ENCODE data around the gene KSR1.
"Not testable (repeated sequence)": the region's sequence is repeated elsewhere in the genome, so short reads cannot be mapped to it uniquely, and the experiment has no call there.

Gene KSR1

DNA sequence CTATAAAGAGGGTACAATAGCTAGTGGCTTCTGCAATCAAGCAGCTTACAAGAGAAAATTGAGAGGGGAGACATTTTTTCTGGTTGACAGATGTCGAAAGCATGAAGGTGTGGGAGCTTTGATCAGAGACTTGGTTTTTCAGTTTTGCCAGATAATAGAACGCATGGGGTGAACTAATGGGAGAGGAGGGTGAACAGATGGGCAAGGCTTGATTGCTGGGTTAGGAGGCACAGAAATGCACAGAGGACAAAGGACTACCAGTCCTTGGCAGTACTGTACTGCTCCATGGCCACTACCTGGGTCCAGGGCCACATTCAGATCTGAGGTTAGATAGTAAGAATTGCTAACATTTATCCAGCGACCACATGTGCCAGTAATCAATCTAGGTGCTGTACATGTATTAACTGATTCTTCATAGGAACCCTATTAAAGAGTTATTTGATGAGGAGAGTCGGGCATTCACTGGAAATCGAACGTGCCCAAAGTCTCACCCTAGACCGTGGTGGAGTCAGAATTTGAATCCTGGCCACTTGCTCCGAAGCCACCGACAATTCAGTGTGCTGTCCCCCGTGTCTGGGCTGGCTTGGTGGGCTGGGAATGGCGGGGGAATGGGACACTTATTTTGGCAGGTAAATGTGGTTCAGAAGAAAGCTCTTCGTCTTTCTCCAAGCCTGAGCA is 873 bp upstream of the KSR1 start:
- DNase-seq = no peak

GRCh38 chr17:27456681-27457359 is 572 bp downstream of the KSR1 start:
- no peak for DNase-seq

- DNase-seq = no peak
Measured at GRCh38 chr17:27457360-27457715, 1.1 kb downstream of the KSR1 start.

GRCh38 chr17:27457731-27458523 is 1.7 kb downstream of the KSR1 start:
- peak in 1 of 2 donors; percentile 12 for DNase-seq

- no peak for DNase-seq
Measured at GRCh38 chr17:27458524-27458908, 2.3 kb downstream of the KSR1 start.

DNA sequence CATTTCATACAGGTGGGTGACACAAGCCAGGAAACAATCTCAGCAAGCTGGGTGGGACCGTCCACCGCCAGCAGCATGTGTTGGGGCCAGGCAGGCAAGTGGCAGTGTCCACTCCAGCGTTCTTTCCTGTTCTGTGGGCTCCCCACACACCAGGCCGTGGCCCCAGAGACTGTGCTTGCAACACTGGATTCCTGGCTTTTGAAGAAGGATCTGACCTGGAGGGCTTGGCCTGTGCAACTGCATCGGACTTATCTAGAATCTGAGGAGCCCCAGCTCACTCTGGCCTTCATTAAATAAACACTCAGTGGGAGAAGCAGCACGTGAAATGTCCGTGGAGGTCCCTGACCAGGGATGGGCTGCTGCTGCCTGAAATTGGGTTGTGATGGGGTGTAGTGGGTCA is 3.2 kb downstream of the KSR1 start:
- DNase-seq = no peak

- DNase-seq = no peak
Measured at GRCh38 chr17:27460196-27460725, 4.0 kb downstream of the KSR1 start.

GRCh38 chr17:27461192-27461859 is 5.1 kb downstream of the KSR1 start:
- DNase-seq = no peak

DNA sequence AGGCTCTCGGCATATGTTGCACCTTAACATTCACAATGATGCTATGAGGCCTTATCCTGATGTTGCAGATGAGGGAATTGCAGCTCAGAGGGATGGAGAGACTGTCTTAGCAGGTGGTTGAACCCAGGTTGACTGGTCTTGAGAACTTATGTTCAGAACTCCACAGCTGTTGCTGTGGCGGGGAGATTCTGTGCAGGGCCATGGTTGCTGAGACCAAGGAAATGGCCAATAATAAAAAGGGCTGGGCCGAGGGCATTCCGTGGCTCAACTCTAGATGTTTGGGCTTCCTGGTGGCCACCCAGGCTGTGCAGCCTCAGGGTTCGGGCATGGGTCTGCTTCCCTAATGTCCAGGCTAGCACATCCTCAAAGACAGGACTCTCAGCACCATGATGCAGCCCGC is 5.9 kb downstream of the KSR1 start:
- DNase-seq = no peak

DNA sequence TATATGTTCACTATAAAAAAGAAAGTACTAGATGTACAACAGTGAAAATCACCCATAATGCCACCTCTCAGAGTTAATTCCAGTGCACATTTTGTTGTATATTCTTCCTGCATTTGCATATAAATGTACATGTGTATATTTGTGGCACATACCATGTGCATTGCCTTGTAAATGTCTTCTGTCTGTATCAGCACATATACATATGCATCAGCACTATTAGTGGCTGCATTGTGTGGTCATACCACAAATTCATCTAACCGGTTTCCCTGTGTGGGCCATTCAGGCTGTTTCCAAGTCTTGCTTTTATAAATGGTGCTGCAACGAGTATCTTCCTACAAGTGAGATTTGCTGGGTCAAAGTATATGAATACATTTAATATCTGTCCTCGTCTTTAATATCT is 6.5 kb downstream of the KSR1 start:
- DNase-seq = no peak

DNA sequence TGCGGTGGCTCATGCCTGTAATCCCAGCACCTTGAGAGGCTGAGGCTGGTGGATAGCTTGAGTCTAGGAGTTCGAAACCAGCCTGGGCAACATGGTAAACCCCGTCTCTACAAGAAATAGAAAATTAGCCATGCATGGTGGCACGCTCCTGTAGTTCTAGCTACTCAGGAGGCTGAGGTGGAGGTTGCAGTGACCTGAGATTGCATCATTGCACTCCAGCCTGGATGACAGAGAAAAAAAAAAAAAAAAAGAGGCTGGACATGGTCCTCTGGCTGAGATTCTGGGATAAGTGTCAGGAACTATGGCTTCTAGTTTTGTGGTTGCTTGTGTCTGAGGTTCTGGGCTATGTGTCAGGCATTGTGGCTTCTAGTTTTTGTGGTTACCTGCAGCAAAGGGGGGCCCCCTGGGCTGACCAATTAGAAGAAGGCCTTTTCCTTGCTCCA is 7.0 kb downstream of the KSR1 start:
- no peak for DNase-seq

DNA sequence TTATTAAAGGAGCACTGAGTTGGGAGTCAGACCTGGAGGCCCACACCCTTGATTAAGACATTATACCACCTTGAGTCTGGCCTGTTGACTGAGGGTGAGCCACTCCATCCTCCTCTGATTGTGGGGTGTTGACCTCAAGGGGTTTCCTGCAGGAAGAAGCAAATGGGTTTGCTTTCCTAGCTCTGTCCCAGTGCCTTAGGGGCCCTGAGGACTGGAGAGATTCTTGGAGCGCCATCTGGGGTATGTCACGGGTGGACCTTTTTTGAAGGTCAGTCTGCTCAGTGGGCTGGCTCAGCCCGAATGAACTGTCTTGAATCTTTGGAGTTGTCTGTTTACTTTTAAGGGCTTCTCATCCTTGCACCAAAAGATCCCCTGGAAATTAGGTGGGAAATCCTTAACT is 7.8 kb downstream of the KSR1 start:
- DNase-seq = not testable (repeated sequence)

- DNase-seq = no peak
Measured at GRCh38 chr17:27464431-27464830, 8.2 kb downstream of the KSR1 start.

DNA sequence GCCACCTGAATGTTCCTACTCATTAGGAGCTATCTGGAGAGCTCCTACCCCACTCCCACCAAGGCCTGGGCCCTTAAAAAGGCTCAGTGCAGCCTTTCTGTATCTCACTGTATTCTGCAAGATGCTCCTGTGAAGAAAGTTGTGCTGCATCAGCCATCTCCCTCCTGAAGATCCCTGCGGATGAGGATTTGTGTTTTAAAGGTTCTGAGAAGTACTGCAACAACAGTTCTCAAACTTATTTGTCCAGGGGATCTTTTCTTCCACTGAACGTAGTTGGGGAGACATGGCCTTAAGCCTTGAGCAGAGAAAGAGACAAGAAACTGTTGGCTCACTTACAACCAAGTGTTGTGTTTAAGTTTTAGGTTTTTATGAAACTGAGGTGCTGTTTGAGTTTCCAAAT is 9.6 kb downstream of the KSR1 start:
- not testable (repeated sequence) for DNase-seq

DNA sequence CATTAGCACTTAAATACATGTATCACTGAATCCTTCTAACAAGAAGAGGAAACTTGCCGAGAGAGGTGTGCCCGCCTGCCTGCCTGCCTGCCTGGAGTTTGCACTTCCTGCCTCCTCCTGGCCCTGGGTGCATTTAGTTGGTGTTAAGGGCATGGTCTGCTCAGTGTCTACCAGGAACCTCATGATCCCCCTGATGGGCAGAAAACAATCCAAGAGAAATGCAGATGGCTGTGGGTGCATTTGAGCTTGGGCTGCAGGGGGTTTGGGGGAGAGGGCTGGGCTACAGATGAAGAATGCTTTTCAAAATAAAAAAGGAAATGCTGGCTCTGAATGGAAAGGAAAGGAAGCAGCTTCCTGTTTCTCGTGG is 10.1 kb downstream of the KSR1 start:
- DNase-seq = no peak

GRCh38 chr17:27466743-27467375 is 10.6 kb downstream of the KSR1 start:
- no peak for DNase-seq

DNA sequence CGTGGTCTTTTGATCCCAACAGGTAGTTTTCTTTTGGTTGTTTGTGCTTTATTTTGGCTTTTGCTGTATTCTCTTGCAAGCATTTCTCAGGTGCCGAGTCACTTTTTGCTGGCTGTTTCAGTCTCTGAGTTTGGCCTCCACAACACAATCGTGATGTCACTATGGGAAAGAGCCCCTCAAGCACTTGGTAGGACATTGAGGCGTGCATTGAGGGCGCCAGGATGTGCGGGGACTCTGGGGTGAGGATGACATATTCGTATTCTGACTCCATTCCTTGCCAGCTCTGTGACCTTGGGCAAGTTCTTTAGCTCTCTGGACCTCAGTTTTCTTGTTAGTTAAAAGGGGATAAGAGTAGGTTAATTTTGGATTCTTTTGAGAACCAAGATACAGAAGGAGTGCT is 13.0 kb downstream of the KSR1 start:
- DNase-seq = no peak

DNA sequence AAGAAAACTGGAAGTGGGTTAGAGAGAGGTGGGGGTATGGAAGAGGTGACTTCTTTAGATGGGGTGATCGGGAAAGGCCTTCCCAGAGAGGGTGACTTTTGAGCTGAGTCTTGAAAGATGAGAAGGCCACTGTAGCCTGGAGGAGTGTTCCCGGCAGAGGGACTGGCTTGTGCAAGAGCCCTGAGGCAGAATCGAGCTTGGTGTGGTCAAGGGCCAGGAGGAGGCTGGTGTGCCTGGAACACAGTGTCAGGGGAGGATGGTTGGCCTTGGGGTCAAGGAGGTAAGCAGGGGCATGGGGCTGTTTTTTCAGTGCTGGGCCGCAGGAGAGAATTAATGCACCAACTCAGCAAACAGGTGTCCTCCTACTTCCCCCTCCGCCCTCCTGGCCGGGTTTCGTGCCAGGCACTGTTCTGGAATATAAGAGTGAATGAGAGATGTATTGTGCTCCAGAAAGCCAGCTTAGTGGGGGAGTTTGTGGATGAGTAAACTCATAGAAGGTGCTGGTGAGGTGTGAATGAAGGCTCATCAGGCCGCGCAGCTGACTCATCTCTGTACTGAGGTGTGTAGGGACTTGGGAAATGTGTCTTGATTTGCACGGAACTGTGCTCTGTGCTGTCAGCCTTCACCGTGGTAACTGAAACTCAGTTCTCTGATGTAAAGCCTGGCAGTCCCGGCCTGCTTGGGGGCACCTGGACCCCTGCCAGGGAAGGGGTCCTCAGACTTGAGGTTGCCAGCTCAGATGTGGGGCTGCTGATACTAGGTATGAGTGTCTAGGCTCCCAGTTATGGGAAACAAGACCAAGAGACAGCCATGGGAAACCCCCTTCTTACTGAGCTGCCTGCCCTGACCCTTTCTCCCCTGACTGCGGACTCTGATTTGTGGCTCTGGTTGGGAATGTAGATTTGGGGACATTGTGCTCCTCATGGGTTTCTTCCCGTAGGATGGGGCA is 15.3 kb downstream of the KSR1 start:
- DNase-seq = no peak

GRCh38 chr17:27473190-27473747 is 17.0 kb downstream of the KSR1 start:
- no peak for DNase-seq

DNA sequence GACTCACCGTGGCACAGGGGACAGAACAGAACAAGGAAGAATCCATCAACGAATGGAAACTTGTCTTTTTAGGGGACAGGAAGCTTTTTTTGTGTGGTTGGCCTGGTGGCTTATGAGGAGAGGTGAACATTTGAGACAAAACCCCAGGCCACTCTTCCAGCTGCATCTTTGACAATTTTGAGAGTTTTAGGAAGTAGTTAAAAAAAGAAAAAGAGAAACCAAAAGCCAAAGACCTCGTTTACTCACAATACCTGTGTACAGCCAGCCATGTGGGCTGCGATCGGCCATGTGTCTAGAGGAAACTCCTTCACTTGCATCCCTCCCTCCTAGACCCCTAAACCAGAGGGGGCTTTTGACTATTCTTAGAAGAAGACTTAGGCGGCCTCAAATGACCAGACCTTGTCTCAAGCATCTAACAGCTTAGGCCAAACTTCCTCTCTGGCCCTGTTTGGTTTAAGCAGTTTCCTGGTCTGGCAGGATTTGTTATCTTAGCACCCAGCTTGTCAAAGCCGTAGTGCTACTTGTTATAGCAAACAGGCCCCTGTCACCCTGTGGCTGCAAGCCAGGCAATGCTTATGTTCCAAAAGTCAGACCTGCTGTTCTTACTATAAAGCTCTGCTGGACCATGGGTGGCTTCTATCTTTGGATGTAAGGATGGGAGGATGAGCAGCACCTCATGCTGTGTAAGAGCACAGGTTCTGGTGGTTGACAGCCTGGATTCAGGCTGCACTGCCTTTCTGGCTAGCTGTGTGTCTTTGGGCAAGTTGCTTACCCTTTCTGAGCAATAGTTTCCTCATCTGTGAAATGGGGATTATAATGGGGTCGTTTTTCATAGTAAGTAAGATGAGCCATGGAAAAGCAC is 17.7 kb downstream of the KSR1 start:
- DNase-seq = no peak

All from hippocampal formation (tissue), 2 donors.